HG03432 (cell line): ENCODE results near the gene SNX3.
"Not testable (repeated sequence)": the region's sequence is repeated elsewhere in the genome, so short reads cannot be mapped to it uniquely, and the experiment has no call there.

ENCODE experiments used
- ATAC-seq: cut with Tn5 transposase; IDR thresholded peaks from one replicate; pipeline ENCODE4 v1.9.1; 2021; ENCODE audit warnings: mild to moderate bottlenecking, moderate library complexity; ENCODE audit not compliant: unreplicated experiment

SNX3 gene

DNA sequence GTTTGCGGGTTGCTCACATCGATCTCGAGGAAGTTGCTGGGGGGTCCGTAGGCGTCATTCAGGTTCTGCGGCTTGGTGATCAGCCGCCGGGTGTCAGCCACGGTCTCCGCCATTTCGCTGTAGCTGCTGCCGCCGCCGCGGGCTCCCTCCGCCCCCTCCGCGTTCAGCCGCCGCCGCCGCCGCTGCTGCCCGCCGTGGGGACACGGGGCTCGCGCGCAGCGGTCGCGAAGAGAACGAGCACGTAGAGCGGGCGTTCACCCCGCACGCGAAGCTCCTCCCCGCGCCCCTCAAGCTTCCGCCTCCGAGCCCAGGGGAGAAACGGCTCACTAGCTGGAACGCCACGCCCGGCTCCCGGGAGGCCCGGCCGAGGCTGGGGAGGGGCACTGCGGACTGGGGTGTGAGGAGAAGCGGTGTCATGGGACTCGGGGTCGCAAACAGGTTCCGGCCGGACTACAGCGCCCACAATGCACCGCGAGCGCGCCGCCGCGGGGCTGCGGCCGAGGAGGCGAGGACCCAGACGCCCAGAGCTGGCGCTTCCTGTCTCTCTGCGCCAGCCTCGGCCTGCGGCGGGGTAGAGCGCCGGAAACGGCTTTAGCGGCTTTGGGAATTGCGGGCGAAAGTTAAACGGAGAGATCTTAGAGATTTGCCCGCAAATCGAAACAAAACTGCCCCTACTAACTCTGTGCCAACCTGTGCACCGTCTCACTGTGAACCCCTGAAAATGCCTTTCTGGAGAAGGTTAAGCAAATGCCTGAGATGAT is at the start of gene SNX3:
SNX3 (minus strand) TSS at position 232 of the 761 bp plus-strand sequence; CDS start at position 113, 119 bp downstream.
- peak; percentile 92 for ATAC-seq

GRCh38 chr6:108309844-108310243 is 49.0 kb upstream of the SNX3 start:
- ATAC-seq: no peak

GRCh38 chr6:108308641-108309040 is 47.8 kb upstream of the SNX3 start:
- not testable (repeated sequence) for ATAC-seq

DNA sequence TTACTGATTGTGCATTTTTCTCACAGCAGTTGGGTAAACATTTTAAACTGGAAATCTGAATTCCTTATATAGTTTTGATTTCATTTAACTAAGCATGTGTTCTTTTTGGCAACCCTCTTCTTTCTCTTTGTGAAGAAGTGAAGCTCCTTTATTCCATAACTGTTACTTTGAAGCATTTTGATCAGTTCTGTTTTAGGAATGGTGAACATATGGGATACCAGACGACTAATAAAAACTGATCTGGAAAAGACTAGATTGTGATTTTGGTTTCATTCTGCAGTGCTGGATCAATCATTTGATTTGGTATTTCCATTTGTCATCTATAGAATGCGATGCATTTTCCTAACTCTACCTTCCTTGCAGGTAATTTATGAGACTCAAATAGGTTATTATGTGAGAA is 43.8 kb upstream of the SNX3 start:
- ATAC-seq: no peak

DNA sequence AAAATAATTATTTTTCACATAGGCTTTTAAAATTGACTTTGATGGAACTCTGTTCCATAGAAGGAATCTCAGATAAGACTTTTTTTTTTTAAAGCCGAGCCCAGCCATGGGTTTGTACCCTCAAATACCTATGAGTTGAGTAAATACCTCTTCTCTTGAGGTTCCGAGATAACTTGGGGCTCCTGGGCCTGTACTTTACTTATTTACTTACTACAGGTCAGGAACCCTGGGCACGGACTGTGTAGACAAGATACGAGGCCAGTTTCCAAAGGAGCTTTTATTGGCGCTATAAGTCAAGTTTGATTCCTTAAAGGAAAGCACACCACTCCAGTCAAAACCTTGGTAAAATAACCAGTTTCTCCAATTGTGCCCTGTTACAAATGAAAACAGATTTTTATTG is 41.5 kb upstream of the SNX3 start:
- ATAC-seq: no peak

GRCh38 chr6:108295676-108296075 is 34.8 kb upstream of the SNX3 start:
- ATAC-seq: no peak

- ATAC-seq: peak; percentile 89
Observed at GRCh38 chr6:108294727-108295625, 34.1 kb upstream of the SNX3 start, which contains the start of gene AFG1L. AFG1L (plus strand) TSS chr6:108295054; CDS start chr6:108295080, 26 bp downstream.

- peak; percentile 28 for ATAC-seq
Observed at GRCh38 chr6:108294297-108294726, 33.5 kb upstream of the SNX3 start.

DNA sequence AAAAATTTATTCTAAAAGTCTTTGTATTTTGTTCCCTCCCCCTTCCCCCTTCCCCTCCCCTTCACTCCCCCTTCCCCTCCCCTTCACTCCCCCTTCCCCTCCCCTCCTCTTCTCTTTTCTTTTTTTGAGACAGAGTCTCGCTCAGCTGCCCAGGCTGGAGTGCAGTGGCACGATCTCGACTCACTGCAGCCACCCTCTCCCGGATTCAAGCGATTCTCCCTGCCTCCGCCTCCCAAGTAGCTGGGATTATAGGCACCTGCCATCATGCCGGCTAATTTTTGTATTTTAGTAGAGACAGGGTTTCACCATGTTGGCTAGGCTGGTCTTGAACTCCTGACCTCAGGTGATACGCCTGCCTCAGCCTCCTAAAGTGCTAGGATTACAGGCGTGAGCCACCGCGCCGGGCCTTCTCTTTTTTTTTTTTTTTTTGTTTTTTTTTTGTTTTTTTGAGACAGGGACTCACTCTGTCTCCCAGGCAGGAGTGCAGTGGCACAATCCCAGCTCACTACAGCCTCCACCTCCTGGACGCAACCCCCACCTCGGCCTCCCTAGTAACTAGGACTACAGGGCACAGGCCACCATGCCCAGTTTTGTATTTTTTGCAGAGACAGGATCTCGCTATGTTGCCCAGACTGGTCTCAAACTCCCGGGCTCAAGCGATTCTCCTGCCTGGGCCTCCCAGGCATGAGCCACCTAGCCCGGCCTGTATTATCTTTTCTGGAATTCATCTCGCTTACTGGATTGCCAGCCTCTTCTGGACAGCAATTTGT is 32.9 kb upstream of the SNX3 start:
- no peak for ATAC-seq

GRCh38 chr6:108292561-108292960 is 31.7 kb upstream of the SNX3 start:
- ATAC-seq: not testable (repeated sequence)

- no peak for ATAC-seq
Observed at GRCh38 chr6:108291091-108291490, 30.3 kb upstream of the SNX3 start.

DNA sequence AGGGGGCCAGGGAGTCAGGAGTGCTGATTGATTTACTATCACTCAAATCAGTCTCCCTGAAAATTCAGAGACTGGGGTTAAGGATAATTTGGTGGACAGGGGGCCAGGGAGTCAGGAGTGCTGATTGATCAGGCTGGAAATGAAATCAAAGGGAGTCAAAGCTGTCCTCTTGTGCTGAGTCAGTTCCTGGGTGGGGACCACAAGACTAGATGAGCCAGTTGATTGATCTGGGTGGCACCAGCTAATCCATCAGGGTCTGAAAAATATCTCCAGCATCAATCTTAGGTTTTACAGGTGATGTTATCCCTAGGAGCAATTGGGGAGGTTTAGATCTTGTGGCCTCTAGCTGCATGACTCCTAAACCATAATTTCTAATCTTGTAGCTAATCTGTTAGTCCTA is 27.9 kb upstream of the SNX3 start:
- no peak for ATAC-seq

- ATAC-seq: no peak
Observed at GRCh38 chr6:108287373-108287772, 26.5 kb upstream of the SNX3 start.

GRCh38 chr6:108286366-108286765 is 25.5 kb upstream of the SNX3 start:
- no peak for ATAC-seq

- ATAC-seq: no peak
Observed at GRCh38 chr6:108285381-108285780, 24.5 kb upstream of the SNX3 start.

GRCh38 chr6:108277831-108278230 is 17.0 kb upstream of the SNX3 start:
- no peak for ATAC-seq

GRCh38 chr6:108277295-108277694 is 16.5 kb upstream of the SNX3 start:
- ATAC-seq: no peak

GRCh38 chr6:108275976-108276375 is 15.1 kb upstream of the SNX3 start:
- no peak for ATAC-seq

DNA sequence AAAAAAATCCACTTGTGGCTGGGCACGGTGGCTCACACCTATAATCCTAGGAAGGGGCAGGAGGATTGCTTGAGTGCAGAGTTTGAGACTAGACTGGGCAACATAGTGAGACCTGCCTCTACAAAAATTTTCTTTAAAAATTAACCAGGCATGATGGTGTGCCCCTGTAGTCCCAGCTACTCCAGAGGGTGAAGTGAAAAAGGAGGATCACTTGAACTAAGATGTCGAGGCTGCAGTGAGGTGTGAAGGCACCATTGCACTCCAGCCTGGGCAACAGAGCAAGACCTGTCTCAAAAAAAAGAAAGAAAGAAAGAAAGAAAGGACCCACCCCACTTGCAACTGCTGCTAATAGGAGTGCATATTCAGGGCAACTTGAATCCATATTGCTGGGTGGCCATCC is 13.7 kb upstream of the SNX3 start:
- ATAC-seq: no peak

- ATAC-seq: not testable (repeated sequence)
Observed at GRCh38 chr6:108269955-108270354, 9.1 kb upstream of the SNX3 start.

GRCh38 chr6:108268845-108269244 is 8.0 kb upstream of the SNX3 start:
- ATAC-seq: no peak
